K562 (cell line): Measurements from ENCODE around the gene SCGB2B2.

ENCODE experiments used
- NFYB ChIP-seq: IDR thresholded peaks from 2 replicates; pipeline ENCODE4 v1.6.1; 2011; ENCODE audit warnings: mild to moderate bottlenecking, moderate library complexity; ENCODE audit not compliant: insufficient read length; ENCODE audit errors: extremely low read depth
- POLR2AphosphoS5 ChIP-seq: IDR thresholded peaks from 2 replicates; pipeline ENCODE4 v1.6.1; 2011; ENCODE audit warnings: mild to moderate bottlenecking, low read depth, low read length, moderate library complexity; ENCODE audit not compliant: control insufficient read depth, insufficient read depth
- YY1 ChIP-seq, 3 experiments: IDR thresholded peaks; 2 replicates each; pipeline ENCODE4 v1.6.1; 2011; ENCODE audit warnings: low read length in 2 of 3, mild to moderate bottlenecking in 2 of 3, moderate library complexity in 2 of 3, borderline replicate concordance in 1 of 3, control low read depth in 1 of 3, low read depth in 1 of 3; ENCODE audit not compliant: insufficient read depth in 3 of 3, insufficient replicate concordance in 2 of 3, control insufficient read depth in 1 of 3, insufficient read length in 1 of 3; ENCODE audit errors: extremely low read depth in 1 of 3

GRCh38 chr19:34713262-34713637 lies 36.3 kb upstream of the SCGB2B2 start:
- TF ChIP-seq NFYB, result no peak
- TF ChIP-seq YY1 (IDR thresholded peaks at IDR 0.05; ENCODE audit: borderline replicate concordance in 1 of 3, control insufficient read depth in 1 of 3, extremely low read depth in 1 of 3, insufficient read depth in 3 of 3, insufficient read length in 1 of 3, insufficient replicate concordance in 2 of 3, low read depth in 1 of 3, low read length in 2 of 3), result no peak
- TF ChIP-seq POLR2AphosphoS5, result no peak
